ENCODE data around the gene RAP2B. TPM values are rescaled to one million over a fixed set of nuclear protein-coding genes. Genes with fewer than 3 reads are reported as not detected.

RAP2B gene
- polyA plus RNA-seq, 3 donors, result 17.5 to 35.5 (median 24.7) TPM

DNA sequence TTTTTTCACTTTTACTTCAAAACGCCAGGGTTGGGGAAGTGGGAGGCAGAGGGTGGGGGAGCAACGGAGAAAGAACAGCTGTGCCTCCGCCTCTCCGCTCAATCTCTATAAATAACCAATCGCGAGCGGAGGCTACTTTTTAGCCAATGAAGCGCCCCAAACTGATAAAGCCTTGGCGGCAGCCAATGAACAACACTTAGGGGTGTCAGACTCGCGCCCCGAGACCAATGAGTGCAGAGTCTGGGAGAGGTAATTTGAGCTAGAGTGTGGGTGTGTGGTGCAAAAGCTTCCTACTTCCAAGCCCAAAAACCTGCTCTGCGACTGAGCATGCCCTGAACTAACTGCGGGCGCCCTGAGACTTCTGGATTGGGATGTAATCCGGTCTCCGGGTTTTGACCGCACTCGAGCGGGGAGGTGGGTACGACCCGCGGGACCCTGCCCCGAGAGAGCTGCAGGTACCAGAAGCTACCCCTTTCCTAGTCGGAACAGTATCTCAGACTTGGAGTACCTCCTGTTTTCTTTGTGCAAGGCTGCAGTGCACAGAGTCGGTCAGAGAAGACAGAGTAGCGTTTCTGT lies 800 bp upstream of the RAP2B start:
- H3K9me3 ChIP-seq (replicated peaks in 1 of 2; ENCODE audit: control insufficient read depth in 1 of 2, insufficient read depth in 1 of 2, low read length in 2 of 2), result no peaks in the 10 kb centered on the region
- peak overlapping the region; percentile 93 for H3K9ac ChIP-seq (ENCODE audit: insufficient read depth, low read length, poor library complexity, severe bottlenecking)
- Mint-ChIP-seq H3K4me1 (peaks cover 31% of the 10 kb centered on the region), H3K4me3 (peak overlapping the region; percentile 97 to 99), H3K9me3 (no peaks in the 10 kb centered on the region), H3K36me3 (peaks cover 20 to 21% of the 10 kb centered on the region in 2 donors), H3K27ac (peak overlapping the region; percentile 99 to 100 (median 100)), H3K27me3 (ENCODE audit: low read depth in 3 of 3) (no peaks in the 10 kb centered on the region)
- H3K79me2 ChIP-seq (ENCODE audit: insufficient read depth, low read length), result peaks cover 42% of the 10 kb centered on the region
- TF ChIP-seq, protein P1, sequence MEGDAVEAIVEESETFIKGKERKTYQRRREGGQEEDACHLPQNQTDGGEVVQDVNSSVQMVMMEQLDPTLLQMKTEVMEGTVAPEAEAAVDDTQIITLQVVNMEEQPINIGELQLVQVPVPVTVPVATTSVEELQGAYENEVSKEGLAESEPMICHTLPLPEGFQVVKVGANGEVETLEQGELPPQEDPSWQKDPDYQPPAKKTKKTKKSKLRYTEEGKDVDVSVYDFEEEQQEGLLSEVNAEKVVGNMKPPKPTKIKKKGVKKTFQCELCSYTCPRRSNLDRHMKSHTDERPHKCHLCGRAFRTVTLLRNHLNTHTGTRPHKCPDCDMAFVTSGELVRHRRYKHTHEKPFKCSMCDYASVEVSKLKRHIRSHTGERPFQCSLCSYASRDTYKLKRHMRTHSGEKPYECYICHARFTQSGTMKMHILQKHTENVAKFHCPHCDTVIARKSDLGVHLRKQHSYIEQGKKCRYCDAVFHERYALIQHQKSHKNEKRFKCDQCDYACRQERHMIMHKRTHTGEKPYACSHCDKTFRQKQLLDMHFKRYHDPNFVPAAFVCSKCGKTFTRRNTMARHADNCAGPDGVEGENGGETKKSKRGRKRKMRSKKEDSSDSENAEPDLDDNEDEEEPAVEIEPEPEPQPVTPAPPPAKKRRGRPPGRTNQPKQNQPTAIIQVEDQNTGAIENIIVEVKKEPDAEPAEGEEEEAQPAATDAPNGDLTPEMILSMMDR (IDR thresholded peaks at IDR 0.05), result no peak
- 0% methylated on average over 19 of the region's 27 CpGs for WGBS (ENCODE audit: insufficient coverage)
- H3K36me3 ChIP-seq (replicated peaks in 1 of 2; ENCODE audit: control insufficient read depth in 1 of 2, insufficient read depth in 2 of 2, low read length in 2 of 2), result no peaks in the 10 kb centered on the region
- DNase-seq, result peak; percentile 96 to 98 (median 97)
- peaks cover 36% of the 10 kb centered on the region for H4K20me1 ChIP-seq (ENCODE audit: insufficient read depth, low read length)
- H3K4me1 ChIP-seq (ENCODE audit: control insufficient read depth in 1 of 2, insufficient read depth in 2 of 2, low read length in 2 of 2), result peaks cover 34 to 44% of the 10 kb centered on the region in 2 donors
- intact Hi-C loops (cut with micrococcal nuclease), result loop anchor here (2.0 to 10.0 kb wide), 6 partner anchors 46 to 604 kb away; no protein-coding TSS in a partner anchor
- H3K4me2 ChIP-seq (replicated peaks; ENCODE audit: extremely low read depth, low read length, poor library complexity, severe bottlenecking), result peak overlapping the region; percentile 87
- H2AFZ ChIP-seq (ENCODE audit: insufficient read depth, low read depth, low read length, poor library complexity, severe bottlenecking), result peak overlapping the region; percentile 82
- H3K27ac ChIP-seq (ENCODE audit: low read depth in 1 of 2, low read length in 2 of 2), result peak overlapping the region; percentile 99 to 100
- peak overlapping the region; percentile 73 to 87 (median 86) for H3K4me3 ChIP-seq (replicated peaks in 1 of 3; ENCODE audit: low read depth in 2 of 3, low read length in 3 of 3)
- H3K27me3 ChIP-seq (ENCODE audit: control insufficient read depth in 2 of 2, insufficient read depth in 2 of 2, low read length in 2 of 2), result no peaks in the 10 kb centered on the region

DNA sequence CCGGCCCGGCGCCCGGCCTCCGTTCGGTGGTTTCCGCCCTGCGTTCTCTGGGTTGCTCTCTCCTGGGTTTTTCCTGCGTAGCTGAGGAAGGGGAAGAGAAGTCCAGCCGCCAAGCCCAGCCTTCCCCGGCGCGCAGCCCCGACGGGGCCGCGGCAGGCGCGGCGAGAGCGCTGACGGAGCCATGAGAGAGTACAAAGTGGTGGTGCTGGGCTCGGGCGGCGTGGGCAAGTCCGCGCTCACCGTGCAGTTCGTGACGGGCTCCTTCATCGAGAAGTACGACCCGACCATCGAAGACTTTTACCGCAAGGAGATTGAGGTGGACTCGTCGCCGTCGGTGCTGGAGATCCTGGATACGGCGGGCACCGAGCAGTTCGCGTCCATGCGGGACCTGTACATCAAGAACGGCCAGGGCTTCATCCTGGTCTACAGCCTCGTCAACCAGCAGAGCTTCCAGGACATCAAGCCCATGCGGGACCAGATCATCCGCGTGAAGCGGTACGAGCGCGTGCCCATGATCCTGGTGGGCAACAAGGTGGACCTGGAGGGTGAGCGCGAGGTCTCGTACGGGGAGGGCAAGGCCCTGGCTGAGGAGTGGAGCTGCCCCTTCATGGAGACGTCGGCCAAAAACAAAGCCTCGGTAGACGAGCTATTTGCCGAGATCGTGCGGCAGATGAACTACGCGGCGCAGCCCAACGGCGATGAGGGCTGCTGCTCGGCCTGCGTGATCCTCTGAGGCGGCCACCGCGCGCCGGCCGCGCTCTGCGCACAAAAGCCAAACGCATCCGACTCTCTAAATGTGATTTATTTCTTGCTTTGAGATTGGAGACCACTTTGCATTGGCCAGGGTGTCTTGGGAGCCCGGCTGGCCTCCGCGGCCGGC lies 727 bp downstream of the RAP2B start:
- Histone ChIP-seq H4K20me1 (ENCODE audit: insufficient read depth, low read length) (peaks cover 52% of the 10 kb centered on the region), H3K79me2 (ENCODE audit: insufficient read depth, low read length) (peaks cover 57% of the 10 kb centered on the region)
- under 1% methylated on average over 84 of the region's 86 CpGs for WGBS (ENCODE audit: insufficient coverage)

More for the DNA sequence above, 727 bp downstream of the RAP2B start:
- Mint-ChIP-seq H3K4me3 (peak overlapping the region; percentile 98 to 99), H3K9me3 (no peaks in the 10 kb centered on the region), H3K27me3 (ENCODE audit: low read depth in 3 of 3) (no peaks in the 10 kb centered on the region), H3K27ac (peak overlapping the region; percentile 93 to 99 (median 96)), H3K4me1 (peaks cover 44% of the 10 kb centered on the region), H3K36me3 (peaks cover 25 to 34% of the 10 kb centered on the region in 2 donors)
- Histone ChIP-seq H3K27me3 (ENCODE audit: control insufficient read depth in 2 of 2, insufficient read depth in 2 of 2, low read length in 2 of 2) (no peaks in the 10 kb centered on the region), H3K9ac (ENCODE audit: insufficient read depth, low read length, poor library complexity, severe bottlenecking) (peak overlapping the region; percentile 93), H3K4me1 (ENCODE audit: control insufficient read depth in 1 of 2, insufficient read depth in 2 of 2, low read length in 2 of 2) (peaks cover 38 to 59% of the 10 kb centered on the region in 2 donors), H3K4me2 (replicated peaks; ENCODE audit: extremely low read depth, low read length, poor library complexity, severe bottlenecking) (peak overlapping the region; percentile 87), H2AFZ (ENCODE audit: insufficient read depth, low read depth, low read length, poor library complexity, severe bottlenecking) (peak overlapping the region; percentile 82), H3K9me3 (replicated peaks in 1 of 2; ENCODE audit: control insufficient read depth in 1 of 2, insufficient read depth in 1 of 2, low read length in 2 of 2) (no peaks in the 10 kb centered on the region), H3K27ac (ENCODE audit: low read depth in 1 of 2, low read length in 2 of 2) (peak overlapping the region; percentile 99 to 100), H3K36me3 (replicated peaks in 1 of 2; ENCODE audit: control insufficient read depth in 1 of 2, insufficient read depth in 2 of 2, low read length in 2 of 2) (peaks cover under 1 to 7% of the 10 kb centered on the region in 2 donors), H3K4me3 (replicated peaks in 1 of 3; ENCODE audit: low read depth in 2 of 3, low read length in 3 of 3) (peak overlapping the region; percentile 73 to 87 (median 81))
- DNase-seq, result peak; percentile 26 to 68 (median 47)
- intact Hi-C loops (cut with micrococcal nuclease), result loop anchor here (5.0 to 10.0 kb wide), 5 partner anchors 45 to 602 kb away; no protein-coding TSS in a partner anchor
- TF ChIP-seq, protein P1 (IDR thresholded peaks at IDR 0.05), result no peak
